ENCODE data around the gene STK32B. TPM values are rescaled to one million over a fixed set of nuclear protein-coding genes. Genes with fewer than 3 reads are reported as not detected.

Gene STK32B
- total and polyA plus RNA-seq, 2 of the 4 experiments (the other 2 are of a cell fraction) = 5.5 to 6.3 TPM

DNA sequence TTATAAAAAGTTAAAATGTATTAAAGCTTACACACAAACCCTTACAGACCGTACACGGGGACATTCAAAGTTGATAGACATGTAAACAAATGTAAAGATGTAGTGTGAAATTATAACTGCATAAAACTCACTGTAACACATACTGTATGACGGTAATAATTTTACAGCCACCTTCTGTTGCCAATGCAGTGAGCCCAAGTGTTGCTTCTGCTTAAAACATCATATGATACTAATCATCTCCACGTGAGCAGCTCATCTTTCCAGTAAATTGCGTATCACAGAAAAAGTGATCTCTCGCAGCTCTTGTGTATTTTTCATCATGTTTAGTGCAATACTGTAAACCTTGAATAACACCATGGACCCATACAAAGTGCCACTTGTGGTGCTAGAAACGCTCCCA lies 233.2 kb downstream of the STK32B start:
- no peaks in the 10 kb centered on the region for H3K4me1 ChIP-seq (ENCODE audit: control insufficient read depth, insufficient read depth, low read length)
- H3K9me1 ChIP-seq (ENCODE audit: insufficient read depth, low read length) = peaks cover 2% of the 10 kb centered on the region; the same call in 1 of the 2 replicates
- H3K79me1 ChIP-seq (ENCODE audit: low read depth in 1 of 2, low read length in 2 of 2) = no peaks in the 10 kb centered on the region
- no peak overlapping the region for H3K14ac ChIP-seq (replicated peaks; ENCODE audit: low read depth, low read length)
- no peak overlapping the region for H2AK5ac ChIP-seq (ENCODE audit: low read depth, low read length)
- POLR2A ChIA-PET (ENCODE audit: unreplicated experiment) = no interaction called here
- no CpG with 5 or more reads among the region's 7 CpGs for WGBS, 2 experiments (ENCODE audit: extremely low coverage in 2 of 2, insufficient read length in 1 of 2)
- H2BK15ac ChIP-seq (ENCODE audit: low read depth, low read length) = no peak overlapping the region
- in situ Hi-C loops (cut with MboI; ENCODE audit: low sequenced_read_pairs) = no loop called here
- ATAC-seq (ENCODE audit: low read depth) = no peak
- H3K27ac ChIP-seq (ENCODE audit: insufficient read depth, low read length) = no peak overlapping the region
- H4K91ac ChIP-seq (ENCODE audit: insufficient read depth, low read depth, low read length) = no peak overlapping the region
- no peak overlapping the region for H3K56ac ChIP-seq (ENCODE audit: extremely low read depth, insufficient read depth, low read length)
- no peak overlapping the region for H3K4me3 ChIP-seq (ENCODE audit: insufficient read depth, low read depth, low read length)
- H2AFZ ChIP-seq (replicated peaks; ENCODE audit: low read length, poor library complexity) = no peak overlapping the region
- dilution Hi-C loops (cut with HindIII; ENCODE audit: low sequenced_read_pairs, unreplicated experiment) = no loop called here
- H2BK120ac ChIP-seq (ENCODE audit: low read depth, low read length) = no peak overlapping the region
- no peaks in the 10 kb centered on the region for H4K20me1 ChIP-seq (ENCODE audit: insufficient read depth, low read length)
- intact Hi-C loops (cut with micrococcal nuclease) = no loop called here
- TF ChIP-seq SMC3 (IDR thresholded peaks at IDR 0.05; ENCODE audit: low read depth, low read length) (no peak), NFE2L2 (IDR thresholded peaks at IDR 0.05; ENCODE audit: low read depth, low read length) (no peak), POLR2A (IDR thresholded peaks at IDR 0.05; ENCODE audit: low read depth, low read length) (no peak), RCOR1 (IDR thresholded peaks at IDR 0.05; ENCODE audit: insufficient replicate concordance, low read length) (no peak), RFX5 (IDR thresholded peaks at IDR 0.05; ENCODE audit: low read depth, low read length) (no peak), MAFK (IDR thresholded peaks at IDR 0.05; ENCODE audit: low read depth, low read length) (no peak), CHD1 (IDR thresholded peaks at IDR 0.05; ENCODE audit: low read depth, low read length) (no peak), CEBPB (IDR thresholded peaks at IDR 0.05; ENCODE audit: low read depth, low read length) (no peak), BHLHE40 (IDR thresholded peaks at IDR 0.05; ENCODE audit: low read depth, low read length) (no peak), MAZ (IDR thresholded peaks at IDR 0.05; ENCODE audit: borderline replicate concordance, low read depth, low read length) (no peak), RAD21 (IDR thresholded peaks at IDR 0.05; ENCODE audit: low read length) (no peak), MXI1 (IDR thresholded peaks at IDR 0.05; ENCODE audit: borderline replicate concordance, low read depth, low read length) (no peak)
- TF ChIP-seq, protein P1, sequence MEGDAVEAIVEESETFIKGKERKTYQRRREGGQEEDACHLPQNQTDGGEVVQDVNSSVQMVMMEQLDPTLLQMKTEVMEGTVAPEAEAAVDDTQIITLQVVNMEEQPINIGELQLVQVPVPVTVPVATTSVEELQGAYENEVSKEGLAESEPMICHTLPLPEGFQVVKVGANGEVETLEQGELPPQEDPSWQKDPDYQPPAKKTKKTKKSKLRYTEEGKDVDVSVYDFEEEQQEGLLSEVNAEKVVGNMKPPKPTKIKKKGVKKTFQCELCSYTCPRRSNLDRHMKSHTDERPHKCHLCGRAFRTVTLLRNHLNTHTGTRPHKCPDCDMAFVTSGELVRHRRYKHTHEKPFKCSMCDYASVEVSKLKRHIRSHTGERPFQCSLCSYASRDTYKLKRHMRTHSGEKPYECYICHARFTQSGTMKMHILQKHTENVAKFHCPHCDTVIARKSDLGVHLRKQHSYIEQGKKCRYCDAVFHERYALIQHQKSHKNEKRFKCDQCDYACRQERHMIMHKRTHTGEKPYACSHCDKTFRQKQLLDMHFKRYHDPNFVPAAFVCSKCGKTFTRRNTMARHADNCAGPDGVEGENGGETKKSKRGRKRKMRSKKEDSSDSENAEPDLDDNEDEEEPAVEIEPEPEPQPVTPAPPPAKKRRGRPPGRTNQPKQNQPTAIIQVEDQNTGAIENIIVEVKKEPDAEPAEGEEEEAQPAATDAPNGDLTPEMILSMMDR (conservative IDR thresholded peaks at IDR 0.05; ENCODE audit: low read depth, low read length) = no peak
- TF ChIP-seq, protein P2, sequence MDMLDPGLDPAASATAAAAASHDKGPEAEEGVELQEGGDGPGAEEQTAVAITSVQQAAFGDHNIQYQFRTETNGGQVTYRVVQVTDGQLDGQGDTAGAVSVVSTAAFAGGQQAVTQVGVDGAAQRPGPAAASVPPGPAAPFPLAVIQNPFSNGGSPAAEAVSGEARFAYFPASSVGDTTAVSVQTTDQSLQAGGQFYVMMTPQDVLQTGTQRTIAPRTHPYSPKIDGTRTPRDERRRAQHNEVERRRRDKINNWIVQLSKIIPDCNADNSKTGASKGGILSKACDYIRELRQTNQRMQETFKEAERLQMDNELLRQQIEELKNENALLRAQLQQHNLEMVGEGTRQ (IDR thresholded peaks at IDR 0.05; ENCODE audit: low read depth, low read length) = no peak
- TF ChIP-seq, protein P3, sequence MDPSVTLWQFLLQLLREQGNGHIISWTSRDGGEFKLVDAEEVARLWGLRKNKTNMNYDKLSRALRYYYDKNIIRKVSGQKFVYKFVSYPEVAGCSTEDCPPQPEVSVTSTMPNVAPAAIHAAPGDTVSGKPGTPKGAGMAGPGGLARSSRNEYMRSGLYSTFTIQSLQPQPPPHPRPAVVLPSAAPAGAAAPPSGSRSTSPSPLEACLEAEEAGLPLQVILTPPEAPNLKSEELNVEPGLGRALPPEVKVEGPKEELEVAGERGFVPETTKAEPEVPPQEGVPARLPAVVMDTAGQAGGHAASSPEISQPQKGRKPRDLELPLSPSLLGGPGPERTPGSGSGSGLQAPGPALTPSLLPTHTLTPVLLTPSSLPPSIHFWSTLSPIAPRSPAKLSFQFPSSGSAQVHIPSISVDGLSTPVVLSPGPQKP (IDR thresholded peaks at IDR 0.05; ENCODE audit: borderline replicate concordance, low read depth, low read length) = no peak
- H2AK9ac ChIP-seq (replicated peaks; ENCODE audit: low read depth, low read length, poor library complexity) = no peak overlapping the region
- no peak overlapping the region for H3K4me2 ChIP-seq (ENCODE audit: low read depth, low read length)
- H3K4ac ChIP-seq (ENCODE audit: low read depth, low read length) = no peak overlapping the region
- no peak overlapping the region for H2BK20ac ChIP-seq (ENCODE audit: low read depth, low read length)
- no peak for DNase-seq
- no peak overlapping the region for H3K18ac ChIP-seq (ENCODE audit: low read depth, low read length)
- H3K9me3 ChIP-seq (ENCODE audit: control insufficient read depth, insufficient read depth, low read length) = no peaks in the 10 kb centered on the region
- H3K9ac ChIP-seq (ENCODE audit: low read depth, low read length) = no peak overlapping the region
- H2BK5ac ChIP-seq (ENCODE audit: low read depth, low read length, poor library complexity, severe bottlenecking) = no peak overlapping the region
- H3K36me3 ChIP-seq (ENCODE audit: control insufficient read depth, insufficient read depth, low read length) = no peaks in the 10 kb centered on the region
- no peak overlapping the region for H4K5ac ChIP-seq (ENCODE audit: low read depth, low read length)
- H3K27me3 ChIP-seq (ENCODE audit: control insufficient read depth, insufficient read depth, low read length) = no peaks in the 10 kb centered on the region
- no peak overlapping the region for H3K23ac ChIP-seq (ENCODE audit: low read depth, low read length)
- CTCF ChIA-PET = no interaction called here
- BruUV-seq (replicated peaks) = no TSS peak
- H4K8ac ChIP-seq (ENCODE audit: low read depth in 2 of 2, low read length in 2 of 2) = no peak overlapping the region
